ENCODE results near the gene CLCA2. TPM values are rescaled to one million over a fixed set of nuclear protein-coding genes. Genes with fewer than 3 reads are reported as not detected.

The CLCA2 gene
- total and polyA plus RNA-seq, 2 experiments from 2014 or later, result 0.14 to 0.22 TPM

GRCh38 chr1:86487131-86487810, 63.3 kb downstream of the CLCA2 start:
- Histone ChIP-seq H3K27ac (peak overlapping the region; percentile 76), H3K4me2 (ENCODE audit: unreplicated experiment) (peak overlapping the region; percentile 48), H3K79me2 (ENCODE audit: insufficient read depth) (no peaks in the 10 kb centered on the region), H3K9me3 (ENCODE audit: low read depth) (no peaks in the 10 kb centered on the region), H3K36me3 (ENCODE audit: low read depth) (no peaks in the 10 kb centered on the region), H3K4me1 (ENCODE audit: insufficient read depth) (peaks cover 18% of the 10 kb centered on the region), H4K20me1 (ENCODE audit: insufficient read depth) (no peaks in the 10 kb centered on the region), H3K9me2 (ENCODE audit: insufficient read depth) (no peaks in the 10 kb centered on the region), H3K4me3 (no peak overlapping the region), H2AFZ (peak overlapping the region; percentile 57), H3F3A (ENCODE audit: insufficient read depth) (peaks cover 31% of the 10 kb centered on the region), H3K27me3 (replicated peaks; ENCODE audit: insufficient read depth) (no peaks in the 10 kb centered on the region), H3K9ac (peak overlapping the region; percentile 42)
- peak; percentile 97 for DNase-seq
- 0% methylated on average over 4 of the region's 4 CpGs for WGBS, 2 experiments (ENCODE audit: low coverage in 1 of 2, low lambda C conversion rate in 2 of 2, missing lambda C conversion rate in 2 of 2)
- TF ChIP-seq EZH2phosphoT487 (IDR thresholded peaks at IDR 0.05; ENCODE audit: insufficient read depth, low read depth) (no peak), EZH2 (IDR thresholded peaks at IDR 0.05; ENCODE audit: insufficient read depth, poor library complexity, severe bottlenecking) (no peak)
- in situ Hi-C loops (cut with MboI), result no loop called here

GRCh38 chr1:86487811-86488141, 63.8 kb downstream of the CLCA2 start:
- H3K79me2 ChIP-seq (ENCODE audit: insufficient read depth), result no peaks in the 10 kb centered on the region
- H2AFZ ChIP-seq, result peak overlapping the region; percentile 57
- peak overlapping the region; percentile 76 for H3K27ac ChIP-seq
- no peaks in the 10 kb centered on the region for H4K20me1 ChIP-seq (ENCODE audit: insufficient read depth)
- no peak for TF ChIP-seq EZH2 (IDR thresholded peaks at IDR 0.05; ENCODE audit: insufficient read depth, poor library complexity, severe bottlenecking)
- TF ChIP-seq EZH2phosphoT487 (IDR thresholded peaks at IDR 0.05; ENCODE audit: insufficient read depth, low read depth), result no peak
- peaks cover 18% of the 10 kb centered on the region for H3K4me1 ChIP-seq (ENCODE audit: insufficient read depth)
- H3K4me3 ChIP-seq, result no peak overlapping the region
- in situ Hi-C loops (cut with MboI), result no loop called here
- peaks cover 31% of the 10 kb centered on the region for H3F3A ChIP-seq (ENCODE audit: insufficient read depth)
- H3K9me2 ChIP-seq (ENCODE audit: insufficient read depth), result no peaks in the 10 kb centered on the region
- no peaks in the 10 kb centered on the region for H3K27me3 ChIP-seq (replicated peaks; ENCODE audit: insufficient read depth)
- peak overlapping the region; percentile 39 for H3K4me2 ChIP-seq (ENCODE audit: unreplicated experiment)
- no peaks in the 10 kb centered on the region for H3K36me3 ChIP-seq (ENCODE audit: low read depth)
- 62 to 64% methylated on average over 4 of the region's 4 CpGs for WGBS, 2 experiments (ENCODE audit: low coverage in 1 of 2, low lambda C conversion rate in 2 of 2, missing lambda C conversion rate in 2 of 2)
- no peak for DNase-seq
- H3K9me3 ChIP-seq (ENCODE audit: low read depth), result no peaks in the 10 kb centered on the region
- peak overlapping the region; percentile 42 for H3K9ac ChIP-seq

- H3K27ac ChIP-seq, result no peak overlapping the region
- H3K9ac ChIP-seq, result no peak overlapping the region
- H3K9me3 ChIP-seq (ENCODE audit: low read depth), result no peaks in the 10 kb centered on the region
- no peak overlapping the region for H3K4me2 ChIP-seq (ENCODE audit: unreplicated experiment)
- no peak overlapping the region for H2AFZ ChIP-seq
- H3K36me3 ChIP-seq (ENCODE audit: low read depth), result no peaks in the 10 kb centered on the region
- no peaks in the 10 kb centered on the region for H3K79me2 ChIP-seq (ENCODE audit: insufficient read depth)
- in situ Hi-C loops (cut with MboI), result no loop called here
- 59 to 62% methylated on average over 2 of the region's 2 CpGs for WGBS, 2 experiments (ENCODE audit: low coverage in 1 of 2, low lambda C conversion rate in 2 of 2, missing lambda C conversion rate in 2 of 2)
- TF ChIP-seq EZH2phosphoT487 (IDR thresholded peaks at IDR 0.05; ENCODE audit: insufficient read depth, low read depth), result no peak
- no peak for TF ChIP-seq EZH2 (IDR thresholded peaks at IDR 0.05; ENCODE audit: insufficient read depth, poor library complexity, severe bottlenecking)
- H3K27me3 ChIP-seq (replicated peaks; ENCODE audit: insufficient read depth), result no peaks in the 10 kb centered on the region
- H3F3A ChIP-seq (ENCODE audit: insufficient read depth), result peaks cover 31% of the 10 kb centered on the region
- peaks cover 18% of the 10 kb centered on the region for H3K4me1 ChIP-seq (ENCODE audit: insufficient read depth)
- no peak for DNase-seq
- H3K4me3 ChIP-seq, result no peak overlapping the region
- H4K20me1 ChIP-seq (ENCODE audit: insufficient read depth), result no peaks in the 10 kb centered on the region
- H3K9me2 ChIP-seq (ENCODE audit: insufficient read depth), result no peaks in the 10 kb centered on the region
Measured at GRCh38 chr1:86489242-86489878, 65.4 kb downstream of the CLCA2 start.

DNA sequence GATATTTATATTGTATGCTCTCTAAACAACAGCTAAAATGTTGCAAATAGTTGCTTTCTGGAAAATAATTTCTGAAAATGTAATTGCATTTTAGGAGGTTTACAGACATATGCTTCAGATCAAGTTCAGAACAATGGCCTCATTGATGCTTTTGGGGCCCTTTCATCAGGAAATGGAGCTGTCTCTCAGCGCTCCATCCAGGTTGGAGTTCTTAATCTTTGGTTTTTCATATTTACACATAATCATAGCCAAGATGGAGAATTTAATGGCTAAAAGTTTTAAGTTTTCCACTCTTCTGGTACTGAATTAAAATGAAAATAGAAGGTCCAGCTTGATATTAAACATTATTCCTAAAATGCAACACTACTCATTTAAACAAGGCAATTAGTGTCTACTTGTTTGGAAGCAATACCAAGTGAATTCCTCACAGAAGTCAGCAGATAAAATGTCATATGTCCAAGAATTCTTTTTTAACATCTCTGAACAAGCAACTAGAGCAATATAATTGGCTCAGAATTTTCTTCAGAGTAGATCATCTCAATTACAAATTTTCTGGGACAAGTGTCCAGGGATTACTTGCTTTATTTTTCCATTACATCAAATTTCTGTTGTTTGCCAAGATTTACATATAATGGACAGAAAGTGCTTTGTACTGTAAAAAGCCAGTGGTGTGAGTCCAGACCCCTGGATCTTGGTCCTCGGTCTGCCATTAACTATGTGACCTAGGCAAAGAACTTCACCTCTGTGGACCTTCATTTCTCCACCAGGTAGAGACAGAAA, 67.4 kb downstream of the CLCA2 start:
- H3K9me3 ChIP-seq (ENCODE audit: low read depth), result no peaks in the 10 kb centered on the region
- H4K20me1 ChIP-seq (ENCODE audit: insufficient read depth), result no peaks in the 10 kb centered on the region
- H3K36me3 ChIP-seq (ENCODE audit: low read depth), result no peaks in the 10 kb centered on the region
- H2AFZ ChIP-seq, result no peak overlapping the region
- no peak overlapping the region for H3K9ac ChIP-seq
- in situ Hi-C loops (cut with MboI), result no loop called here
- TF ChIP-seq EZH2 (IDR thresholded peaks at IDR 0.05; ENCODE audit: insufficient read depth, poor library complexity, severe bottlenecking) (no peak), EZH2phosphoT487 (IDR thresholded peaks at IDR 0.05; ENCODE audit: insufficient read depth, low read depth) (no peak)
- H3K4me1 ChIP-seq (ENCODE audit: insufficient read depth), result peaks cover 17% of the 10 kb centered on the region
- no peaks in the 10 kb centered on the region for H3K9me2 ChIP-seq (ENCODE audit: insufficient read depth)
- H3K4me3 ChIP-seq, result no peak overlapping the region
- H3K79me2 ChIP-seq (ENCODE audit: insufficient read depth), result no peaks in the 10 kb centered on the region
- H3K27ac ChIP-seq, result no peak overlapping the region
- H3K4me2 ChIP-seq (ENCODE audit: unreplicated experiment), result no peak overlapping the region
- no peak for DNase-seq
- H3K27me3 ChIP-seq (replicated peaks; ENCODE audit: insufficient read depth), result no peaks in the 10 kb centered on the region
- peaks cover 28% of the 10 kb centered on the region for H3F3A ChIP-seq (ENCODE audit: insufficient read depth)
- 77 to 85% methylated on average over 2 of the region's 2 CpGs for WGBS, 2 experiments (ENCODE audit: low coverage in 1 of 2, low lambda C conversion rate in 2 of 2, missing lambda C conversion rate in 2 of 2)

All from GM23248 (cell line).